Thymus (tissue), 11 donors: Measurements from ENCODE around the gene CFAP77. TPM values are rescaled to one million over a fixed set of nuclear protein-coding genes. Genes with fewer than 3 reads are reported as not detected.

Experiments used
- DNase-seq, 9 donors: peaks; one replicate each; pipeline ENCODE4 v3.0.0-alpha.2; 2013; ENCODE audit warnings: low spot score in 9 of 9, low read depth in 6 of 9, missing footprints in 1 of 9
- H3K27ac ChIP-seq, 2 donors: one replicate each; pipeline ENCODE4 v1.5.1; 2013; ENCODE audit warnings: control low read depth in 1 of 2, low read depth in 1 of 2, low read length in 1 of 2, mild to moderate bottlenecking in 1 of 2, moderate library complexity in 1 of 2
- H3K27me3 ChIP-seq, 2 donors: one replicate each; pipeline ENCODE4 v1.5.1; 2013; ENCODE audit warnings: low read length in 1 of 2; ENCODE audit not compliant: control insufficient read depth in 2 of 2, insufficient read depth in 1 of 2
- H3K36me3 ChIP-seq, 2 donors: one replicate each; pipeline ENCODE4 v1.5.1; 2013; ENCODE audit warnings: low read length in 1 of 2, mild to moderate bottlenecking in 1 of 2, moderate library complexity in 1 of 2; ENCODE audit not compliant: control insufficient read depth in 2 of 2, insufficient read depth in 2 of 2
- H3K4me1 ChIP-seq, 2 donors: one replicate each; pipeline ENCODE4 v1.5.1; 2013; ENCODE audit warnings: low read length in 2 of 2; ENCODE audit not compliant: control insufficient read depth in 2 of 2, insufficient read depth in 2 of 2
- H3K4me3 ChIP-seq, 2 donors: one replicate each; pipeline ENCODE4 v1.5.1; 2013; ENCODE audit warnings: low read length in 2 of 2, control low read depth in 1 of 2, mild to moderate bottlenecking in 1 of 2
- H3K9me3 ChIP-seq, 2 donors: one replicate each; pipeline ENCODE4 v1.5.1; 2013; ENCODE audit warnings: low read length in 1 of 2, mild to moderate bottlenecking in 1 of 2; ENCODE audit not compliant: control insufficient read depth in 2 of 2, insufficient read depth in 1 of 2
- WGBS: extraction: QIAGEN DNeasy Blood & Tissue Kit; methylation state at CpG from one replicate; pipeline ENCODE4 v1.1.7; 2013; 5-methylcytosine and 5-hydroxymethylcytosine counted together
- polyA plus RNA-seq: library from polyadenylated mRNA; stranded (reverse); fragments of 200-250 nt; gene quantifications from one replicate; pipeline ENCODE4 v1.2.3, GENCODE V29; 2013
- total RNA-seq: library from RNA; stranded (reverse); fragments of 120-200 nt; gene quantifications from one replicate; pipeline ENCODE4 v1.2.4, GENCODE V29; 2013
- donor health status: healthy.

Gene CFAP77
- total and polyA plus RNA-seq, 2 donors = 0.05 to 0.11 TPM

DNA sequence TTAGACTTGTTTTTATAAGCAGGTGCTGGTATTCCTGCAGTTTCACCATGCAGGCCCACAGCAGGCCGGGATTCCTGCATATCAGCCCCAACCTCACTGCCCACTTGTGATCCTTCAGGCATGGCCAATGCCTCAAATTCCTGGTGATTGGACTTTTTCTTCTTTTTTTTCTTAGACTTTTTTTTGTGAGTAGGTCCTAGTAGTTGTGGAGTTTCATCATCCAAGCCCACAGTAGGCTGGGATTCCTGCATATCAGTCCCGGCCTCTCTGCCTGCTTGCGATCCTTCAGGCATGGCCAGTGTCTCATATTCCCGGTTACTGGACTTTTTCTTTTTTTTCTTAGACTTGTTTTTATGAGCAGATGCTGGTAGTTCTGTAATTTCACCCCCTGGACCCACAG, 8.2 kb upstream of the CFAP77 start:
- no peaks in the 10 kb centered on the region for H3K27me3 ChIP-seq
- peaks cover 47 to 59% of the 10 kb centered on the region in 2 donors for H3K36me3 ChIP-seq
- H3K9me3 ChIP-seq = peaks cover 0 to 3% of the 10 kb centered on the region in 2 donors
- WGBS = 96% methylated on average over 4 of the region's 4 CpGs
- no peak overlapping the region for H3K27ac ChIP-seq
- no peak for DNase-seq
- H3K4me3 ChIP-seq = no peak overlapping the region
- peaks cover 19 to 23% of the 10 kb centered on the region in 2 donors for H3K4me1 ChIP-seq

DNA sequence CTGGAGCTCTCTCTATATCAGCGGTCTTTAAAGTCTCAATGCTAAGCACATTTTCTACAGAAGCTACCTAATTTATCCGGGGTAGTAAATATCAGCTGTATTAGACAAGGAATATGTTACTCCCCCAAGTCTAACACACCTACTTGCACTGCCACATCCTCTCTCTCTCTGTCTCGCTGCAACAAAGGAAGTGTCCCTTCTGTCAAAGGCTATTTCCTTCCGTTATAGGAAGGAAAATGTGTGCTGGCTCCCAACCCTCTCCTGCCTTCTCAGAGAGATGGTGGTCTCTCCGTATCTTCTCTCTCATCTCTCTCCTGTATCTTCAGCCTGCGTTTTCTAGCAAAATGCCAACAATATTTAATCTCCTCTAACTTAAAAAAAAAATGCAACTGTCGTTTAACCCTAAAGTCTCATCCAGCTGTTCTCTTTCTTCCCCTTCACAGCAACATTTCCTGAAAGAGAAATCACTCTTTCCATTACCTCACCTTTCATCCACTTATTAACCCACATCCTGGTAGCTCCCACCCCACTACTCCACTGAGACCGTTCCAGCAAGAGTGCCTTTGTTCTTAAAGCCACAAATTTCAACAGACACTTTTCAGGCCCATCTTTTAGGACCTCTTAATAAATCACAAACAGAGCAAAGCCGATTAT, 5.7 kb upstream of the CFAP77 start:
- 19% methylated on average over 9 of the region's 9 CpGs for whole genome bisulfite sequencing

DNA sequence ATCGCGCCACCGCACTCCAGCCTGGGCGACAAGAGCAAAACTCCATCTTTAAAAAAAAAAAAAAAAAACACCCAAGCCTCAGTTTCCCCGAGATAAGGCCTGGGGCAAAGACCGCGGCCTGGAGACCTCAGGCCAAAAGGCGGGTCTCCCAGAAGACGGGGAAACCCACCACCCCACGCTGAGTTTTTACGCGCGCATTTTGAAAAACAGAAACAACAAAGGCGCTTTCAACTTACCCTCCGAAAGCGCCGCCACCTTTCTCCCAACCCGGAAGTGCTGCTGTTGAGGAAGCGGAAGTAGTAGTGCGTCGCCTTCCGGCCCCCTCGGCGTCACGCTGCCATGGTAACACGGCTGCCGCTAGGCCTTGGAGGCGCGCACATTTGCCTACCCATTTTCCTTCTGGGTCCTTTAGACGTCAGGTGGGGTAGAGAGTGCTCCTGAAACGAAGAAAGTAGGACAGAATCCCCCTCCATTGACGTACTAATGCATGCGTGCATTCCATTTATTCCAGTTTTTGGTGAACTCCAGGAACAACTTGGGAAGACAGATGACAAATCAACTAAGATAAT, 3.4 kb upstream of the CFAP77 start, which contains the start of gene TTF1:
Gene TTF1 (minus strand): TSS at position 287 of the 569 bp plus-strand sequence. CDS start 4,019 bp downstream, outside the sequence.
- Histone ChIP-seq H3K27ac (peak within 1 kb of the TSS; percentile 50 to 58), H3K4me1 (peaks cover 35 to 51% of the 10 kb centered on the region in 2 donors)

More for the DNA sequence above, 5.7 kb upstream of the CFAP77 start:
- peaks cover 26 to 36% of the 10 kb centered on the region in 2 donors for H3K36me3 ChIP-seq
- peaks cover 19 to 30% of the 10 kb centered on the region in 2 donors for H3K4me1 ChIP-seq
- peak overlapping the region; percentile 8 for H3K4me3 ChIP-seq
- peaks cover 0 to 3% of the 10 kb centered on the region in 2 donors for H3K9me3 ChIP-seq
- H3K27ac ChIP-seq = peak overlapping the region; percentile 68 to 82
- H3K27me3 ChIP-seq = peaks cover 5 to 9% of the 10 kb centered on the region in 2 donors
- peak in 1 of 9 donors; percentile 56 for DNase-seq

DNA sequence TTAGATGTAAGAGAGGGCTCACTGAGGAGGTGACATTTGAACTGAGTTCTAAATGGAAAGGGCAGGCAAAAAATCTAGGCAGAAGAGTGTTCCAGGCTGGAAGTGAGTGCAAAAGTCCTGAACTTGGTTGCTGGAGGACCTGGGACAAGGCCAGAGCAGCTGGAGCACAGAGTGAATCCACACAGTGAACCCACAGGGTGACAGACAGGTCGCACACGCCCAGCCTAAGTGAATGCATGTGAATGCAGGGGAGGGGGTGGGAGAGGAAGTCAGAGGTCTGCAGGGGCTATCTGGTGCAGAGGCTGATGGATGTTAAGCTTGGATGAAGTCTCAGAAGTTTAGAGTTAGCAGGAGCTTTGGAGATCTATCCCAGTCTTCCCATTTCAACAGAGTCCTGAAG, 2.8 kb upstream of the CFAP77 start:
- 94% methylated on average over 2 of the region's 2 CpGs for WGBS
- peaks cover 31 to 37% of the 10 kb centered on the region in 2 donors for H3K27me3 ChIP-seq
- peaks cover 35 to 51% of the 10 kb centered on the region in 2 donors for H3K4me1 ChIP-seq
- no peak for DNase-seq
- peaks cover 6 to 11% of the 10 kb centered on the region in 2 donors for H3K36me3 ChIP-seq
- peaks cover 0 to 3% of the 10 kb centered on the region in 2 donors for H3K9me3 ChIP-seq
- H3K4me3 ChIP-seq = no peak overlapping the region
- no peak overlapping the region for H3K27ac ChIP-seq

More for the DNA sequence above, 3.4 kb upstream of the CFAP77 start, which contains the start of gene TTF1:
- H3K9me3 ChIP-seq = peaks cover 0 to 3% of the 10 kb centered on the region in 2 donors
- peaks cover 11 to 16% of the 10 kb centered on the region in 2 donors for H3K36me3 ChIP-seq
- DNase-seq = peak; percentile 80 to 97 (median 94)
- 3% methylated on average over 33 of the region's 33 CpGs for WGBS
- H3K27me3 ChIP-seq = peaks cover 26 to 32% of the 10 kb centered on the region in 2 donors
- peak within 1 kb of the TSS; percentile 75 to 84 for H3K4me3 ChIP-seq

DNA sequence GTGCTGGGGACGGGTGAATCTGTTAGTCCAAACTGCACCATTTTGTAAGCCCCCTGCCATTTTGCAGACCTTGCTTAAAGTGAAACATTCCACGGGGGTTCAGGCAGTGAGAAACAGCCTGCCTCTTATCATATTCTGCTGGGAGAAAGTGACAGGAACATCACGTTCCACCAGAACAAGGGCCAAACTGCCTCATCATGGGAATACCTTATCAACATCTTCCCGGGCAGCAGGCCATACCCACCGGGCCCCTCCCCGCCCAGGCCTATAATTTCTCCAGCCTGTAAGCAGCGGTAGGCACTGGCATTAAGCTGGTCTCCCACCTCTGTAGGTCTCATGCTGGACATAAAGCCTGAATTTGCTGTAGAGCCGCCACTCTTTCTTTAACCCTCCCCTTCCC, 1.5 kb upstream of the CFAP77 start:
- peaks cover 35 to 51% of the 10 kb centered on the region in 2 donors for H3K4me1 ChIP-seq
- peaks cover 39 to 49% of the 10 kb centered on the region in 2 donors for H3K27me3 ChIP-seq
- no peak for DNase-seq
- no peak overlapping the region for H3K4me3 ChIP-seq
- 95% methylated on average over 8 of the region's 8 CpGs for WGBS
- H3K27ac ChIP-seq = no peak overlapping the region
- H3K9me3 ChIP-seq = peaks cover 0 to 3% of the 10 kb centered on the region in 2 donors
- H3K36me3 ChIP-seq = no peaks in the 10 kb centered on the region

DNA sequence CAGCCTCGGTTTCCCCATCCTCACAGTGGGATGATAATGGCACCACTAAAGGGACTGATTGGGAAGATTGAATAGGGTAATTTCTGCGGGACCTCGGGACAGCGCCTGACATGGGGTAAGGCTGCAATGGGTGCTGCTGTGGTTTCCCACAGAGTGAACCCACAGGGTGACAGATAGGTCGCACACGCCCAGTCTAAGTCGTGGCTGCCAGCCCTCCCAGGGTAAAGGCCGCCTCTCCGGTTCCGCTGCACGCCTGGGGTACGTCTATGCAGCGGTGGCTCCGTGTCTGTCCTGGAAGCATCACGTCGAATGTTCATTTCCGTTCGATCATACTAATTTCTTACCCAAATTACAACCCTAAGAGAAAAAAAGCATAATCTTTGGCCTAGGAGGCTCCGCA, 631 bp downstream of the CFAP77 start:
- peak overlapping the region in 1 of 2 donors; percentile 49 for H3K4me3 ChIP-seq
- H3K27ac ChIP-seq = no peak overlapping the region
- 10% methylated on average over 19 of the region's 19 CpGs for WGBS
- H3K27me3 ChIP-seq = peaks cover 55 to 70% of the 10 kb centered on the region in 2 donors
- no peak for DNase-seq
- H3K9me3 ChIP-seq = peaks cover 0 to 3% of the 10 kb centered on the region in 2 donors
- peaks cover 21 to 35% of the 10 kb centered on the region in 2 donors for H3K4me1 ChIP-seq
- no peaks in the 10 kb centered on the region for H3K36me3 ChIP-seq

DNA sequence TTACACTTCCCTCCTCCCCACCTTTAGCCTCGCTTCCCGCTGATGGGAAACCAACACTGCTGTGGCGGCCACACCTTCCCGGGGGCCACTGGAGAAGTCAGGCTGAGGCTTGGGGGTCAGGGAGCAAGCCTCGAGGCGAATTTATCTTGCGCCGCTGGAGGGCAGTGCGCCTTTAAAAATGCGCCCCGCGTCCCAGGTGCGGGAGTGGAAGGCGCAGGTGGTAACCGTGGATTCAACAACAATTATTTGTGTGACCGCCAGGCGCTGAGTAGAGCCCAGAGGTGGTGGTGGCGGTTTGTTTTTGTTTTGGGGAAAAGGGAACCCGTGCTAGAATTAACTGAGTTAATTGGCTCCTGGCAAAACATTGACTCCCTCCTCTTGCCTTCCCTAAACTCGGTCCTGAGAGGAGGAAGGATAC, 1.1 kb downstream of the CFAP77 start:
- Histone ChIP-seq H3K9me3 (peaks cover 0 to under 1% of the 10 kb centered on the region in 2 donors), H3K4me1 (peaks cover 17 to 31% of the 10 kb centered on the region in 2 donors), H3K4me3 (no peak overlapping the region), H3K27ac (no peak overlapping the region), H3K27me3 (peaks cover 58 to 75% of the 10 kb centered on the region in 2 donors), H3K36me3 (no peaks in the 10 kb centered on the region)
- under 1% methylated on average over 20 of the region's 20 CpGs for WGBS
- DNase-seq = peak in 5 of 9 donors; percentile 41 to 74 (median 54)

DNA sequence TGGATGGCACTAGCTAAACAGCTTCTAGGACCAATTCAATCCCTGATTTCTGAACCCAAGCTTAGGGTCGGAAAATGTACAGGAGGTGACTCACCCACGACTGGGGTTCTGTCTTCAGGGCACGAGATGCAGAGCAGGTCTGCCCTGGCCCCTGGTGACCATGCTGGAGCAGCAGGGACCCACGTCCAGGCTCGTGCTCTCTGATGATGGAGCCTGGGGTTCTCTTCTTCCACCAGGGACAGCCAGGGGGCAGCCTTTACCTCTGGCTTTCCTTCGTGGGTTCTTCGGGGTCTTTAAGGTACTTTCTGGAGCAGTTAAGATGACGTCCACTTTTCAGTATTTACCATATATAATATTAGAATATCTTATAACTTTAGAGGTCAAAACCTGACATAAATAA, 2.1 kb downstream of the CFAP77 start:
- WGBS = 7% methylated on average over 8 of the region's 8 CpGs
- H3K27me3 ChIP-seq = peaks cover 58 to 83% of the 10 kb centered on the region in 2 donors
- peaks cover 17 to 26% of the 10 kb centered on the region in 2 donors for H3K4me1 ChIP-seq
- H3K27ac ChIP-seq = no peak overlapping the region
- no peak overlapping the region for H3K4me3 ChIP-seq
- peak in 1 of 9 donors; percentile 36 for DNase-seq
- H3K36me3 ChIP-seq = no peaks in the 10 kb centered on the region
- H3K9me3 ChIP-seq = no peaks in the 10 kb centered on the region

DNA sequence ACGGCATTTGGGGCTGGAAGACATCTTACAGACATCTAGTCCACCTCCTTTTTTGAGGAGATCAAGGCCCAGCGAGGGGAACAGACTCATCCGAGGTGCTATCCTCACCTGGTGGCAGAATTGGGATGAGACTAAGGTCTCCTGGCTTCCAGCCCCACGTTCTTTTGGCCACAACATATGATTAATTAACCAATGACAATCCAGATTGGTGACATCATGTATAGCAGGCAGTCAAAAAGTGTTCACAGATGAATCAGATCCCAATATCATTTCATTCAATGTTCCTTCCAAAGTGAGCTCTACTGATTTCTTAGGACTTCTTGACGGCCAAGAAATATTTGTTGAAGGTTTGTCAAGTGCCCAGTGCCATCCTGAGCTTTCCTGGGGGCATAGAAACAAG, 3.9 kb downstream of the CFAP77 start:
- Histone ChIP-seq H3K9me3 (no peaks in the 10 kb centered on the region), H3K27me3 (peaks cover 59 to 94% of the 10 kb centered on the region in 2 donors), H3K27ac (no peak overlapping the region), H3K36me3 (no peaks in the 10 kb centered on the region), H3K4me1 (peaks cover 17 to 22% of the 10 kb centered on the region in 2 donors), H3K4me3 (no peak overlapping the region)
- DNase-seq = no peak
- WGBS = 76% methylated on average over 5 of the region's 5 CpGs
